SK-MEL-5 (cell line): ENCODE results near the gene HPX. TPM values are rescaled to one million over a fixed set of nuclear protein-coding genes. Genes with fewer than 3 reads are reported as not detected.

Experiments
- DNase-seq: peaks from one replicate; pipeline ENCODE4 v3.0.0-alpha.2; 2016; ENCODE audit warnings: low read depth, low spot score
- in situ Hi-C: cut with HindIII; loops from 2 replicates; pipeline ENCODE4 v1.10.0; 2016; ENCODE audit warnings: low sequenced_read_pairs, high pct_unique_total_duplicates, low pct_unique_long_range_greater_than_20kb
- total RNA-seq: library from RNA; depleted of rRNA; stranded (reverse); fragments of >200 nt; shearing (Covaris generic); gene quantifications from 2 replicates; pipeline ENCODE4 v1.2.3, GENCODE V29; 2014; rRNA removed

The HPX gene
- total RNA-seq, 1 experiment from 2014 or later, result not detected

DNA sequence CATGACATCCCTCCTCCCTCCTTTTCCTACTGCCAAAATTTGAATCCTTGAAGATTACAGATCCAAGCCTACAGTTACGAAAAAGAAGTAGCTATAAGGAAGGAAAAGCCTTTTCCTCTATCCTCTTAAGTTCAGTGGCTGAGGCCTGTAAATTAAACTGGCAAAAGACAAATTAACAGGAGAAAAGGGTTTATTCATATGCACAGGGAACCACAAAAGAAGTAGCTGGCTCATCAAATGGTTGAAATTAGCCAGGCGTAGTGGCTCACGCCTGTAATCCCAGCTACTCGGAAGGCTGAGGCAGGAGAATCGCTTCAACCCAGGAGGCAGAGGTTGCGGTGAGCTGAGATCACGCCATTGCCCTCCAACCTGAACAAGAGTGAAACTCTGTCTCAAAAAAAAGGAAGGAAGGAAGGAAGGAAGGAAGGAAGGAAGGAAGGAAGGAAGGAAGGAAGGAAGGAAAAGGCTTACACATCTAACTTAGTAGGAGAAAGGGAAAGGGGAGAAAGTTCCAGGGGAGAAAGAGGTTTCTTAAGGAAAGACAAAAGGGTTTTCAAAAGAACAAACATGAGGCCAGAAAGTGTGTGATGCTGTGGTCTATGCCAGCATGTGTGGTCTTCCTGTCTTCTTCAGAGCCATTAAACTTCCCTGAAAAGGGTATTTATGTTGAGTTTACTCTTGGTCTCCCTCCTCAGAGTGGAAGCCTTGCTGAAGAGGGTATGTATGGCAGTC is 55.6 kb downstream of the HPX start:
- in situ Hi-C loops, result no loop called here
- DNase-seq, result no peak

Other genes with a start within 250 kb of the HPX start
- not detected in 2 replicates for gene OR52W1, start 241.8 kb downstream of the HPX start, total RNA-seq
- gene C11orf42, start 235.4 kb downstream of the HPX start, total RNA-seq, result not detected in 2 replicates
- 13.5 and 16.8 TPM in 2 replicates for gene FHIP1B, start 206.4 kb downstream of the HPX start, total RNA-seq
- gene CNGA4, start 201.9 kb downstream of the HPX start, total RNA-seq, result not detected in 2 replicates
- gene CCKBR, start 181.1 kb downstream of the HPX start, total RNA-seq, result not detected in 2 replicates
- gene CAVIN3, start 120.5 kb downstream of the HPX start, total RNA-seq, result 6.7 and 8.5 TPM in 2 replicates
- gene SMPD1, start 50.5 kb downstream of the HPX start, total RNA-seq, result 39.4 and 40.0 TPM in 2 replicates
- gene APBB1, start 21.9 kb downstream of the HPX start, total RNA-seq, result 38.0 and 46.2 TPM in 2 replicates
- 11.7 and 12.8 TPM in 2 replicates for gene TRIM3, start 33.0 kb upstream of the HPX start, total RNA-seq
- 61.2 and 66.8 TPM in 2 replicates for gene ARFIP2, start 40.3 kb upstream of the HPX start, total RNA-seq
- 61.3 and 68.5 TPM in 2 replicates for gene TIMM10B, start 40.5 kb upstream of the HPX start, total RNA-seq
- gene DNHD1, start 56.3 kb upstream of the HPX start, total RNA-seq, result 1.5 and 2.8 TPM in 2 replicates
- gene RRP8, start 162.6 kb upstream of the HPX start, total RNA-seq, result 32.5 and 35.5 TPM in 2 replicates
- gene ILK, start 162.8 kb upstream of the HPX start, total RNA-seq, result 106 and 111 TPM in 2 replicates
- 122 and 129 TPM in 2 replicates for gene TAF10, start 171.2 kb upstream of the HPX start, total RNA-seq
- 84.3 and 91.7 TPM in 2 replicates for gene TPP1, start 178.4 kb upstream of the HPX start, total RNA-seq
- gene DCHS1, start 214.8 kb upstream of the HPX start, total RNA-seq, result 0.11 and 0.19 TPM in 2 replicates
- 58.3 and 62.6 TPM in 2 replicates for gene MRPL17, start 242.4 kb upstream of the HPX start, total RNA-seq